ENCODE results near the gene ICE2.

ICE2 gene

DNA sequence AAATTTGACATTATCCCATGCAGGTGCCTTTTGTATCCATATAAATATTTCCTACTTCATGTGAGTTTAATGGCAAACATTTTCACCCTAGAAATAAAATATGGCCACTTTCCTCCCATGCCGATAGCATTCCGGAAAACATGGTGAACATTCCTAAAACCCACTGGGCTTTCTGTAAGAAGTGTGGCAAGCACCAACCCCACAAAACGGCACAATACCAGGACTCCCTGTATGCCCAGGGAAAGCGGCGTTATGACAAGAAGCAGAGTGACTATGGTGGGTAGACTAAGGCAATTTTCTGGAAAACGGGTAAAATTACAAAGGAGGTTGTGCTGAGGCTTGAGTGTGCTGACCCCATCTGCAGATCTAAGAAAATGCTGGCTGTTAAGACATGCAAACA, 88.7 kb downstream of the ICE2 start:
- DNase-seq (ENCODE audit: low spot score): no peak

DNA sequence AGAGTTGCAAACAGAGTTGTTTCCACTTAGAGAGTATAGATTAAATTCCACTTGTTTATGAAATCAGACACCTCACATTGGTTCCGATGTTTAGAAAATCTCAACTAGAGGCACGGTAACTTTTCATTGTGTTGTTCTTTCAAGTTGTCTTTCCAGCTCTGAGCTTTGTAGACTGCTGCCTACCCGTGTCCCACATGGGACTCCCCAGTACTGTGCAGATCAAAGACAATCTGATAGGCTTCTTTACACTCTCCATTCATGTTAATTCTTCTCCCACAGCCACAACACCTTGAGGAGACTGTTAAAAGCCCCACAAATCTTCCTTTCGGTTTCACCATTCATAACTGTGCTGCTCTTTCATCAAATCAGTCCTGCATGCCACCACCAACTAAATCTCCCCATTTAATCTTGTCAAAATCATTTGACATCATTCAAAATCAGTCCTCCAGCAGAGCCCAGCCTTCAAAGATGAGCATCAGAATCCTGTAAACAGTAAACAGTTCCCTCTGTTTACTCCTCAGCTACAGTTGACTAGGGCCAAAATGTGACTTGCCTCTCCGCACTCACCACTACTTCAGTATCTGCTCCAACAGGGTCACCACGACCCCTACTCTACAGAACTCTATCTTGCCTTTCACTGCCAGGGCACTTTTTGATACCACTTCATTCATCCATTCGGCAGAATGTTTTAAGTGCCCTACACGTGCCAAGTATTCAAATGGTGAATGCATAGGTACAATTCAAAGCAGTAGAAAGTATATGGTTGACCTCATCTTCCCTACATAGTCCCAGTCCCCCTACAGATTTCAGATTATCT, 89.5 kb downstream of the ICE2 start:
- DNase-seq (ENCODE audit: low spot score): peak; percentile 56

DNA sequence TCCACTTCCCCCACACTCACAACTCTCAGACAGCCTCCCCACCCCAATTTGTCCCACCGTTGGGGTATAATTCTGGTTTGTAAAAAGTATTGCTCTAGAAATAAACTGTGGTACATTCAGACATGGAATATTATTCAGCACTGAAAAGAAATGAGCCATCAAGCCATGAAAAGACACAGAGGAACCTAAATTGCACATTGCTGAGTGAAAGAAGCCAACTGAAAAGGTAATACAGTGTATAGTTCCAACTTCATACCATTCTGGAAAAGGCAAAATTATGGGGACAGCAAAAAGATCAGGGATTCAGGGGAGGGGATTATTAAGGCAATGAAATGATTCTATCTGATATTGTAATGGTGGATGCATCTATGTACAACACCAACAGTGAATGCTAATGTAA, 91.6 kb downstream of the ICE2 start:
- no peak for DNase-seq (ENCODE audit: low spot score)

GRCh38 chr15:60386615-60387014, 92.3 kb downstream of the ICE2 start:
- DNase-seq (ENCODE audit: low spot score): no peak

DNA sequence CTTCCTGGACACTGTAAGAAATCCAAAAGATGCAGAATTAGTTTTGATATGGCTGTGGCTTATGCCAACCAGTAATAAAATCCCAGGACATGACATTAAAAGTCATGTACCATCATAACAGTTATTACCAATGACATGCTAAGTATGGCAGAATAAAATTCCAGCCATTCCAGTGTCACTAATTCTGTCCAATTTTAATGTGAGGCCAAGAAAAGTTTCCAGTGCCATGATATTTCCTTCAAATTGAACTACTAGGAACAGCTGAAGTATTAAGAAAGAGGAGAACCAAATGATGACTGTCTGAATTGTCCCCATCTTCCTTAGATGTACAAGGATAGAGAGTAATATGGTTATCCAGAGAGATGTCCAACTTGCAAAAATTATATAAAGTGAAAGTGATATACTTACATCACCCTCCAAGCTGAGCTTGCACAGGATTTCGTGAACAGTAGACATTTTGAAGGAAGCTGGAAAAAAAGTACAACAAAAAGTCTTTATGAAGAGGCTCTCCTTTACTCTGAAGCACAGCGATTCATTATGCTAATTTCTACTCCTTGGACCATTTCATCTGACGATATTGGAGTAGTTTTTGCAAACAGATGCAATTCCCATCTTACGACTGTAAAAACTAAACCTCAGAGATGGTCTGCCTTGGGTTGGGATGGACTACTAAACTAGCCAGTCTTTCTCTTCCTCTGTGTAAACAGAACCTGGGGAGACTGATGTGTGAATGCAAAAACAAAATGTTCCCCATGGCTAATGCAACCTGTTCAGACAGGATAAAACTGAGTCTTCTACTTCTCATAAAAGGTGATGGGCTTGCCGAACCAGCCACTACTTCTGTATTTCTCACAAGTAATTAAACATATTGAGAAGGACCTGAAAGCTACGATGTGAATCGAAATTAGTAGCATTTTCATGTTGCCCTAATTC, 93.1 kb downstream of the ICE2 start:
- no peak for DNase-seq (ENCODE audit: low spot score)

DNA sequence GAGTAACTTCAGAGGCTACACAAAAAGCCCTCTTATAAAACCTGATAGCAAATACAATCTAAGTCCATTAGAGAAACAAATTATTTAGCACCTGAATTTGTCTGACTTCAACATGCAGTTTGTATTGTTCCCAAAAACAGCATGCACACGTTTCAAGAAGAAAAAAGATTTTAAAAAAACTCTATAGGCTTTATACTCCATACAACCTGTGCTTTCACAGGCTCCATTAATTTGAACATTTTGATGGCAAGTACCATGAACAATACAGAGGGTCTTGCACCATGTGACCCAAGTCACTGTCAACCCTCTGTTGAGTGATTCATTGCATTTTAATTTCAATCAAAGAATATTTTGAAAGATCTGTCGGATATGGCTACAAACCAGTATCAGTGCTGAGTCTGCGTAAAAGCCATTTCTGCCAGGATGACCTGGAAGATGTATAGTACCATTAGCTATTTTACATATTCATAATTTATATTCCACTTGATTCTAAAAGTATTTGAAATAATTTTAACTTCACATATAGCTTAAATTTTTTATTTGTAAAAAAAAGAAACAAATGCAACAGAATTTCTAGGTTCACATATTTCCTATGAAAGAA, 94.3 kb downstream of the ICE2 start:
- no peak for DNase-seq (ENCODE audit: low spot score)

DNA sequence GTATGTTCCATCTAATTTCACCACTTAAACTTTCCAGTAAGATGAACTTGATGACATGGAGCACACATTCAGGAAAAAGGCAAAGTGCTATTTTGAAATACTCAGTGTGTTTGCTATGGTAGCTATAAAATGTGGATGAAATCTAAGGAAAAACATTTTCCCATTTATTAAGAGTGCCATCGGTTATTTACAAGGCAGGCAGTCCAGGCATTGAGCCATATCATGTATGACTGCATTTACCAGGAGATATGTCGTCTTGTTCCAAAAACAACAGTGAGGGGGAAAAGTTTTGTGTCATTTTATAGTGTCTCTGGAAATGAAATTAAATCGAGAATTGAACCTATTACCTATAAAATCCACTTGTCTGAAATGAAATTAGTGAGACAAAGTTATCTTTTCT, 94.9 kb downstream of the ICE2 start:
- no peak for DNase-seq (ENCODE audit: low spot score)

- DNase-seq (ENCODE audit: low spot score): no peak
These were observed 95.9 kb downstream of the ICE2 start for GRCh38 chr15:60382773-60383674.

DNA sequence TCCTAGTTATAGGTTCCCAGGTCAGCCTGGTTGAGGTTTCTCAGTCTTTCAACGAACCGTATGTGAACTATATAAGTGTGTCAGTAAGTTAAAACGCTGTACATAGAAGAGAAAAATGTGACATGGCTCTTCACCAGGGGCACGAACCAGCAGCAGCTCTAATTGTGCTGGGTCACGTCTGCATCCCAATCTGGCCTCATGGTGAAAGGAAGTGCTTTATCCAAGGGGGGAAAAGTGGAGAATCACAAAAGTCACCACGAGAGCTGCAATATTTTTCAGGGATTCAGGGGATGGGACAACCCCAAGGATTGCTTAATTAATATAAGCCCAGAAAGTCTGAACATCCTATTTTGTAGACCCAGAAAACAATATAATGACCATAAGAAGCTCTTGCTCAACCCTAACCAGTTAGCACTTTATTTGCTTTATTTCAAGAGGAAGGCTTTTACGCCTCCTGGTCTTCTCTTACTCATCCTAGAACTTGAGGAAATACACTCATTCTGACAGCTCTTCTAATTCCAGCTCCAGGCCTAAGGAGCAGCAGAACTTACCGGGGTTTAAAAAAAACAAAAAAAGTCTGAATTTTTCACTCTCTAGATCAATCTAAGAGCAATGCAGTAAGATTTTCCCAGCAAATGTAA, 97.7 kb downstream of the ICE2 start:
- DNase-seq (ENCODE audit: low spot score): no peak

- DNase-seq (ENCODE audit: low spot score): no peak
These were observed 99.2 kb downstream of the ICE2 start for GRCh38 chr15:60379525-60380274.

- DNase-seq (ENCODE audit: low spot score): no peak
These were observed 99.8 kb downstream of the ICE2 start for GRCh38 chr15:60379185-60379524.

GRCh38 chr15:60376677-60377095, 102.3 kb downstream of the ICE2 start:
- no peak for DNase-seq (ENCODE audit: low spot score)

DNA sequence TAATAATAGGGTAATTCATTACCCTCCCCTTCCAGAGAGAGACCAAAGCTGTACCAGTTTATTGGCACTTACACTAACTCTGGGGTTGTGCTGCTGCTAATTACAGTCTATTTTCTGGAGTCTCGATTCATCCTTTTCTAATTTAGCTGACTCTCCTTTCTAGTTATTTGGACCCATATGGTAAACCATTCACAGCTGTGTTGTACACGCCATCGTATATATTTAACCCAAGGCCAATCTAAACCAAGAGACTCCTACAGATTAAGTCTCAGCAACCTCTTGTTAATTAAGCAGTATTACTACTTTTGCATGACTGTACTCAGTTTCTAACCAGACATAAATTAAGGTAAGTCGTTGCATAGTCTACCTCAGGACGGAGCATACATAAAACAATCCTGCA, 103.6 kb downstream of the ICE2 start:
- DNase-seq (ENCODE audit: low spot score): no peak

GRCh38 chr15:60374628-60375081, 104.3 kb downstream of the ICE2 start:
- DNase-seq (ENCODE audit: low spot score): no peak

DNA sequence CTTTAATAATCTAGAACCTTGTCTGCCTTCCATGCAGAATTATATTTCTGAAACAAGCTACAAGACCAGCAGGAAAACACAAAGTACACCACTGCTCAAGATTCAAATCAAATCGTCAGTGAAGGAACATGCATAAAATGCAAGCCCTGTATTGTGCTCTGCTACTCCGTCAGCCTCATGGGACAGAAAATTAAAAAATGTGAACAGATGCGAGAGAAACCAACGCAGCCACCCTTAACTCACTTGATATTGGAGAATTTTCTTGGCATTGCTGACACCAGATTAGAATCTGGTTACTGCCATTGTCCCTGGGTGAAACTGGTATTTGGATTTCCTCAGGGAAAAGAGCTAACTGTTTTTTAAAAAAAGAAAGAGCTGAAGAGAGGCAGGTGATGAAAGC, 104.7 kb downstream of the ICE2 start:
- DNase-seq (ENCODE audit: low spot score): no peak

DNA sequence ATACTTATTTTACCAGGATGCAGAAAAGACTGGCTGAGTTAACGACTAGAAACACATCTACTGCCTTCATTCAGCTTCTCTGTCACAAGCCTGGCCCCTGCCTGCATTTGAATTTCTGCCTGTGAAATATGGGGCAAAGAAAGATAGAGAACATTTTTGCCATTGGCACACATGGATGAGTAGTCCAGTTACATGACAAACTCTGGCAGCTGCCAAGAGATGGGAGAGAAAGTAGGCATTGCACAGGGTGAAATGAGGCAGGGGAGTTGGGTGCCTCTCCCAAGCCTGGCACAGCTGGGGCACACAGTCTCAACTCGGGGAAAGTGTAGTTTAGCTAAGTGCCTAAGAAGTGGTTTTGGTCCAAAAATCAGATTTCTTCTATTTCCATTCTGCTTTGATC, 105.2 kb downstream of the ICE2 start:
- no peak for DNase-seq (ENCODE audit: low spot score)

DNA sequence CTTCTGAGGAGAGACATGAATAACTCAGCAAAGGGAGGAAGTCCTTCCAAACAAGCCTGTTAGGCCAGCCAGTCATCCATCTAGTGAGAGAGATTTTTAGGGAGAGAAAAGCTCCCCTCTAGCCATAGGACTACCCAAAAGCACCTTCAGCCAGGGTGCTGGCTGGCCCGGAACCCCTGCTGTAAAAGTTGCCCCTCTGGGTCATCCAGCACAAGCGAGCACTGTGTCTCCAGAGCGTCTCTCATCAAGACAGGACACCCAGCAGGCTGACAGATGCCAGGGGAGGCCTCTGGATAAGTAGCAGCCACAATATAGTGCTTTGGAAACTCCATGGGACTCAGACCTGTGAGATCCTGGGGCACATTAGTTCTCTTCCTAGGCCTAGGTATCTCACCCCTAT, 105.6 kb downstream of the ICE2 start:
- no peak for DNase-seq (ENCODE audit: low spot score)

- no peak for DNase-seq (ENCODE audit: low spot score)
These were observed 106.2 kb downstream of the ICE2 start for GRCh38 chr15:60372756-60373155.

DNA sequence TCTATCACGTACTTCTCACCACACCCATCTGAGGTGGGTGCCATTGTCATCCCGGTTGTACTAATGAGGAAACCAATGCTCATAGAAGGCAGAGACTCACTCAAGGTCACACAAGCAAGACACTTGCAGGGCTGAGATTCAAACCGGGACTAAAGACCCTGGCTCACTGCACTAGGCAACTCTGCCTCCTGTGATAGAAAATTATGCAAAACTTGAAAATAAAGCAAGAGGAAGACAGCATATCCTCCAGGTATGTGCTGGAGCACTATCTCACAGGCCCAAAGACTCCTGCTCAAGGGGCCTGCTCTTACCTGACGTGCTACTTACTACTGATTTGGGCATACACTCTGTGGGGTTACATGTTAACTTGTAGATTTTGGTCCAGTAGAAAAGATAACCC, 106.7 kb downstream of the ICE2 start:
- DNase-seq (ENCODE audit: low spot score): no peak
